SK-N-MC (cell line): ENCODE measurements around the gene AFMID.

ENCODE experiments used
- DNase-seq: peaks from one replicate; pipeline ENCODE4 v3.0.0-alpha.2; 2011; ENCODE audit warnings: low read depth, low spot score
- H3K27ac ChIP-seq: fragments of 200-600 bp; sonication (generic); 2 replicates; pipeline ENCODE4 v1.5.1; 2016; ENCODE audit warnings: mixed run types
- H3K36me3 ChIP-seq: fragments of 200-600 bp; sonication (generic); 2 replicates; pipeline ENCODE4 v1.6.1; 2017; ENCODE audit warnings: antibody characterized with exemption, low read length, mixed read lengths; ENCODE audit not compliant: insufficient read depth
- H3K4me3 ChIP-seq: fragments of 200-600 bp; sonication (generic); 2 replicates; pipeline ENCODE4 v1.5.1; 2016
- H3K9ac ChIP-seq: fragments of 200-600 bp; sonication (generic); 2 replicates; pipeline ENCODE4 v1.8.0; 2017; ENCODE audit warnings: mixed run types, mixed read lengths; ENCODE audit not compliant: insufficient read length
- H3K9me3 ChIP-seq: fragments of 200-600 bp; sonication (generic); 2 replicates; pipeline ENCODE4 v1.6.1; 2017; ENCODE audit warnings: low read depth, mild to moderate bottlenecking, antibody characterized with exemption, low read length, moderate library complexity, mixed read lengths
- EZH2 ChIP-seq: fragments of 200-600 bp; sonication (generic); IDR thresholded peaks from one replicate; pipeline ENCODE4 v1.6.1; 2017; ENCODE audit warnings: antibody characterized with exemption
- FOXP2 ChIP-seq: optimal IDR thresholded peaks from 2 replicates; pipeline ENCODE3; 2011; ENCODE audit warnings: mild to moderate bottlenecking, moderate library complexity; ENCODE audit not compliant: insufficient read depth; ENCODE audit errors: extremely low read length, control extremely low read depth
- POLR2AphosphoS5 ChIP-seq: IDR thresholded peaks from 2 replicates; pipeline ENCODE4 v1.6.1; 2012; ENCODE audit warnings: mild to moderate bottlenecking, low read depth, low read length, borderline replicate concordance

Gene AFMID

GRCh38 chr17:78143214-78144146 is 43.7 kb upstream of the AFMID start:
- DNase-seq: no peak
- Histone ChIP-seq H3K27ac (no peak overlapping the region), H3K9ac (no peak overlapping the region)

GRCh38 chr17:78144147-78144719 is 42.9 kb upstream of the AFMID start:
- Histone ChIP-seq H3K27ac (no peak overlapping the region), H3K36me3 (no peaks in the 10 kb centered on the region), H3K9me3 (no peaks in the 10 kb centered on the region), H3K4me3 (no peak overlapping the region), H3K9ac (no peak overlapping the region)
- DNase-seq: no peak
- TF ChIP-seq FOXP2 (no peak), EZH2 (no peak), POLR2AphosphoS5 (no peak)

More at GRCh38 chr17:78143214-78144146, 43.7 kb upstream of the AFMID start:
- Histone ChIP-seq H3K36me3 (no peaks in the 10 kb centered on the region), H3K4me3 (no peak overlapping the region), H3K9me3 (no peaks in the 10 kb centered on the region)
- TF ChIP-seq POLR2AphosphoS5: no peak

GRCh38 chr17:78144736-78145641 is 42.2 kb upstream of the AFMID start:
- no peak for TF ChIP-seq FOXP2
- no peak for TF ChIP-seq POLR2AphosphoS5
- no peak for TF ChIP-seq EZH2
- Histone ChIP-seq H3K9me3 (no peaks in the 10 kb centered on the region), H3K36me3 (no peaks in the 10 kb centered on the region), H3K4me3 (no peak overlapping the region), H3K27ac (no peak overlapping the region), H3K9ac (no peak overlapping the region)
- DNase-seq: no peak

- H3K9me3 ChIP-seq: no peaks in the 10 kb centered on the region
- H3K27ac ChIP-seq: no peak overlapping the region
- DNase-seq: no peak
- H3K4me3 ChIP-seq: no peak overlapping the region
- H3K9ac ChIP-seq: no peak overlapping the region
- no peaks in the 10 kb centered on the region for H3K36me3 ChIP-seq
- TF ChIP-seq EZH2 (no peak), POLR2AphosphoS5 (no peak), FOXP2 (no peak)
Observed at GRCh38 chr17:78146471-78146869, 40.7 kb upstream of the AFMID start.

- DNase-seq: no peak
- Histone ChIP-seq H3K4me3 (no peak overlapping the region), H3K9me3 (no peaks in the 10 kb centered on the region), H3K36me3 (no peaks in the 10 kb centered on the region), H3K9ac (no peak overlapping the region), H3K27ac (no peak overlapping the region)
- TF ChIP-seq FOXP2 (no peak), EZH2 (no peak), POLR2AphosphoS5 (no peak)
Observed at GRCh38 chr17:78146881-78147280, 40.3 kb upstream of the AFMID start.

GRCh38 chr17:78147315-78147998 is 39.7 kb upstream of the AFMID start:
- no peak overlapping the region for H3K4me3 ChIP-seq
- DNase-seq: no peak

GRCh38 chr17:78148286-78149016 is 38.7 kb upstream of the AFMID start:
- no peaks in the 10 kb centered on the region for H3K9me3 ChIP-seq
- TF ChIP-seq POLR2AphosphoS5 (no peak), EZH2 (no peak), FOXP2 (no peak)
- no peak overlapping the region for H3K9ac ChIP-seq
- no peaks in the 10 kb centered on the region for H3K36me3 ChIP-seq
- no peak for DNase-seq
- H3K4me3 ChIP-seq: no peak overlapping the region
- no peak overlapping the region for H3K27ac ChIP-seq

More at GRCh38 chr17:78147315-78147998, 39.7 kb upstream of the AFMID start:
- Histone ChIP-seq H3K27ac (no peak overlapping the region), H3K9me3 (no peaks in the 10 kb centered on the region), H3K36me3 (no peaks in the 10 kb centered on the region), H3K9ac (no peak overlapping the region)
- TF ChIP-seq POLR2AphosphoS5 (no peak), EZH2 (no peak), FOXP2 (no peak)
